ENCODE measurements around the gene CHST3. TPM values are rescaled to one million over a fixed set of nuclear protein-coding genes. Genes with fewer than 3 reads are reported as not detected.
A peak's percentile ranks its signal among the peaks of the same experiment; 100 is the strongest.

Gene CHST3
- total RNA-seq, 1 donor from 2014 or later, result 1.3 TPM

DNA sequence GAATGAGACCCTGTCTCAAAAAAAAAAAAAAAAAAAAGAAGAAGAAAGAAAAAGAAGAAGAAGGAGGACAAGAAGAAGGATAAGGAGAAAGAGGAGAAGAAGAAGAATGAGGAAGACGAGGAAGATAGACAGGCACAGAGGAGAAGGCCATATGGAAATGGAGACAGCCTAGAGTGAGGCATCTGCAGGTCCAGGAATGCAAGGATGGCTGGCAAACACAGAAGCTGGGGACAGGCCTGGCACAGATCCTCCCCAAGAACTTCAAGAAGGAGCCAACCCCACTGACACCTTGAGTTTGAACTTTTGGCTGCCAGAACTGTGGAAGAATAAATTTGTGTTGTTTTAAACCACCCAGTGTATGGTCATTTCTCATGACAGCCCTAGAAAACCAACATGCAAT lies 85.3 kb downstream of the CHST3 start:
- DNase-seq (ENCODE audit: low spot score) (no peak), ATAC-seq (no peak)

DNA sequence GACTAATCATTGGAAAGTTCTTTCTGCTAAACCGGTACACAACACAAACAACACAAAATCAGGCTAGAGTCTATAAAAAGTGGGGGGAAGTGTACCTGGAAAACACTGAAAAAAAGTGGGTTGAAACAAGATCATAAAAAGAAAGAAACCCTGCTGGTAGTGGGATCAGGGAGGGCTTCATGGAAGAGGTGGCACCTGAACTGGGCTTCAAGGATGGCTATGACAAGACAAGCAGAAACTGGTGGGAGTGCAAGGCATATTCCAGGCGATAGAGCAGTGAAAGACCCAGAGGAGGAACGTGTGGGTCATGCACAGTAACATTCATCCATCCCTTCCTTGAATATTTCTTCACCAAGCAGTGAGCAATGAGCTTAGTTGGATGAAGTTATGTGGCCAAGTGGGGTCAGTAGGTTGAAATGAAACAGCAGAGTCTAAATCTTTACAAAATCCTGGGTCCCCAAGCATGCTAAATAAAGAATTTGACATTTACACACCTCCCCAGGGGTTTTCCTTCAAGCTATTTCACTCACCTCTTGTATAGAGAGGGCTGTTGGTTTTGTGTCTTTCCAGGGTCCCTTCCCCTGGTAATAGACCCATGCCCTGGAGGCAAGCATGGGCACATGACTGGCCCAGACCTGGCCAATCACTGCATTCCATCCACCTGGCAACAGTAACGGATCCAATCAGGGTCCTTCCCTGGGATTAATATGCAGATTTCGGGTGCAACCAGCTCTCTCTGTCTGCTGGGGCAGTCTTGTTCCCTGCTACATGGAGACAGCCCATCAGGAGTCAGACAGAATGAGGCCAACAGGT lies 86.0 kb downstream of the CHST3 start:
- DNase-seq (ENCODE audit: low spot score), result no peak
- no peak for ATAC-seq

GRCh38 chr10:72050873-72051272 lies 86.7 kb downstream of the CHST3 start:
- DNase-seq (ENCODE audit: low spot score), result no peak
- ATAC-seq, result peak; percentile 49

- DNase-seq (ENCODE audit: low spot score) (no peak), ATAC-seq (no peak)
Measured at GRCh38 chr10:72053690-72054089, 89.5 kb downstream of the CHST3 start.

GRCh38 chr10:72056113-72056512 lies 91.9 kb downstream of the CHST3 start:
- ATAC-seq (peak; percentile 67), DNase-seq (ENCODE audit: low spot score) (peak; percentile 58)

- DNase-seq (ENCODE audit: low spot score) (no peak), ATAC-seq (peak; percentile 46)
Measured at GRCh38 chr10:72056932-72057751, 92.9 kb downstream of the CHST3 start.

- DNase-seq (ENCODE audit: low spot score) (no peak), ATAC-seq (no peak)
Measured at GRCh38 chr10:72058347-72058898, 94.2 kb downstream of the CHST3 start.

DNA sequence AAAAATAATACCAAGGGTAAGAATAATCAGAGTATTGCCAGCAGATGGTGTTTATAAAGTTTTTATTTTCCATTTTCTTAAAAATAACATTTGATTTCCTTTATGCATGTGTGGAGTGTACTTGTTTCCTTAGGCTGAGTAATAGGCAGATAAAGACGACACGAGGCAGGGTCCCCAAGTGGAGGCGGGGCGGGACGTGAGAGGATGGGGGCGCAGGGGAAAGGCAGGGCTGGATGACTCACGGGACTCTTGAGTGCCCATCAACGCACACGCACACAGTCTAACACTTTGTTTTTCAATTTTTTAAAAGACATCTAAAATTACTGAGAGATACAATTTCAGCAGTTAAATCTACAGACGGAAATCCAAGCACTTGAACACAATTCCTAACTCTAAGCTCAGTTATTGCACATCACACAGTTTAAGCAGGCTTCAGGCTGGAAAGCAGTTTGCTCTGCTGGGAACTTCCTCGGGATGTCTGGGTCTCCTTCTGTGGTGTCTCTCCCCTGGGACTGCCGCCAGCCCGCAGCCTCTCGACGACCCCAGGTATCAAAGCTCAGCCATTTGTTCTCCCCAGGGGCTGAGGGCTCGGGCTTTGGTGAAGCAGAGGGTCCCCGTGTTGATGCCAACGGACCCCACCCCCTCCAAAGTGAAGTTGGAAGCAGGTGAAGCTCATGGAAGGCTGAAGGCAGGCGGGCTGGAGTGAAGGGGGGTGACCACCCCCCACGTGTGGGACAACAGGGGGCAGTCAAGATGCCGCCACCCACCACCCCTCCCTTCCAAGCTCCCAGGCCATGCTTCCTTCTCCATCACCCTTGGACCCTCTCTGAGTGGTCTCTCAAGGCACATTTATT lies 95.0 kb downstream of the CHST3 start:
- DNase-seq (ENCODE audit: low spot score), result no peak
- no peak for ATAC-seq

GRCh38 chr10:72059843-72060822 lies 95.9 kb downstream of the CHST3 start:
- no peak for ATAC-seq
- no peak for DNase-seq (ENCODE audit: low spot score)

DNA sequence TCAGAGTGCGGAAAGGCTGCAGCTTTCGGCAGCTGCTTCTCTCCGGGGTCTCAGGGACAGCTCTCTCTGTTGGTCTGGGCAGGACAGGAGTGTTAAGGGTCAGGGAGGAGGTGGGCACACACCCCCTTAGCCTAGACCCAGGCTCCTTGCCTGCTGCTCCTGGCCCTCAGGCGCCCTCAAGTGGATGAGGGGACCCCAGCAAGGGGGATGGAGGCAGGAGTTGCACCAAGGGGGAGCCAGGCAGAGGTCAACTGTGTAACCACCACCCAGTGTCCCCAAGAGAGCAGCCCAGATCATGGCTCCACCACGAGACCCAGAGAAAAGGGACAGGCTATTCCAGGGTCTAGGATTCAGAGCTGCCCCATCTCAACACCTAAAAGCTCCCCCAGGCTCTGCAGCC lies 97.3 kb downstream of the CHST3 start:
- peak; percentile 9 for ATAC-seq

DNA sequence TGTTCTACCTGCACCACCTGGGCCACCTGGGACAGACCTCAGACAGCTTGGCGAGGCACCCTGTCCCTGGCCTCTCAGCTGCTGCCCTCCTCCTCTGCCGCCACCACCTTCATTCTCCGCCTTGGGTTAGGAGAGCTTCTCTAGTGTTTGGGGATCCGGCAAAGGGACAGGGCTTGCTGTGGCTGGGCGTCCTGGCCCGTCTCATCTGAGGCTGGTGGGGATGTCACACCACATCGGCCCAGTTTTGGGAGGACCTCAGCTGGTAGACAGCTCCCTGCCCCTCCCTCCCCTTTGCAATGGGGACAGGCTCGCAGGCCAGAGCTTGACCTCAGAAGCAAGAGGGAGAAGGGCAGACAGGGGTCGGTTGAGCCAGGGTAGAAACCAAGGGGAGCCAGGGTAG lies 97.7 kb downstream of the CHST3 start:
- DNase-seq (ENCODE audit: low spot score) (no peak), ATAC-seq (no peak)

More for the DNA sequence above, 97.3 kb downstream of the CHST3 start:
- no peak for DNase-seq (ENCODE audit: low spot score)

DNA sequence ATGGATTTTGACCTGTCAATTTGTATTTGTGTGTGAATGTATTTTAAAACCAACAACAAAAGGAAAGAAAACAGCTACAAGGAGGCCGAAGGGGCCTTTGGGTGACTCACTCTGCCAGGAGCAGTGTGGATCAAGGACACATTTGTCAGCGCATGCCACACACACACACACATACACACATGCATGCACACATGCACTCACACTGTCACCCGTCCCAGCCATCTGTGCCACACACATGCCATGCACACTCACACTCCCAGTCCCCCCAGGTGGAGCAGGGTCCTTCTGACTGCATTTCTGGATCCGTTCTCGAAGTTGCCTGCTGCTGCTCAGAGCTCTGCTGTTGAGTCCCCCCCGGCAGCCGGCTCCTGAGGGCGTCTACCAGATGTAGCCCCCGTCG lies 98.2 kb downstream of the CHST3 start:
- ATAC-seq, result no peak
- DNase-seq (ENCODE audit: low spot score), result no peak

Other genes with a start within 250 kb of the CHST3 start
- not detected for gene C10orf105, start 244.6 kb upstream of the CHST3 start, total RNA-seq
- 7.0 TPM for gene VSIR, start 190.9 kb upstream of the CHST3 start, total RNA-seq
- gene PSAP, start 113.1 kb upstream of the CHST3 start, total RNA-seq, result 525 TPM
- 1.6 TPM for gene SPOCK2, start 124.2 kb downstream of the CHST3 start, total RNA-seq